ENCODE results near the gene ZNF208.
"Not testable (repeated sequence)": the region's sequence is repeated elsewhere in the genome, so short reads cannot be mapped to it uniquely, and the experiment has no call there.

The ZNF208 gene

DNA sequence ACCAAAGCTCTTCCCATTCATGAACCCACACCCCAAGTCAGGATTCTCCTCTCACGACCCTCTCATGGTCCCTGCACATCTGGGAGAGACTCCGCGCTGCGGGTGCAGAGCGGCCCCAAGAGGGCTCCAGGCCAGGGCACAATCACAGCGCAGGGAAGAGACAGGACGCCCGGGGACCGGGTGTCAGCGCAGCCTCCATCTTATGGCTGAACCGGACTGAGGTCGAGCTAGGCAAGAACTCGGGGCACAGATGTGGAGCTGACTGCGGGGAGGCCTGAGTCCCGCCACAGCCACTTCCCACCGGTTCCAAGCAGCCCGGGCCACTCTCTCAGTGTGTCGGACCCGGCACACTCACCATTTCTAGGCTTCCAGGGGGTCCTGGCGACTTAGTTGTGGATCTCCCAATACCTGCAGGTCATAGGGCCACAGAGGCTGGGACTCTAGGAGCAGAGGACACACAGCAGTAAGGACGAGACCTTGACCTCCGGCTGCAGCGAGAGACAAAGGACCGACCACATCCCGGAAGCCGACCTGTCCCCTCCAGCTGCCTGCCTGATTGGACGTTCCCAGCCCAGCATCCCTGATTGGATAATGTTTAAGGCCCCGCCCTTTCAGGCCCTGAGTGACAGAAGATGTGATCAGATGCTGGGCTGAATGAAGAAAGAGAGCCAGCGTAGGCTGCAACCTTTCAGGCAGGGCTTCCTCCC, at the start of gene ZNF208:
ZNF208 (minus strand) TSS at position 507 of the 707 bp plus-strand sequence; CDS start at position 358, 149 bp downstream.
- not testable (repeated sequence) for DNase-seq (ENCODE audit: low spot score)

DNA sequence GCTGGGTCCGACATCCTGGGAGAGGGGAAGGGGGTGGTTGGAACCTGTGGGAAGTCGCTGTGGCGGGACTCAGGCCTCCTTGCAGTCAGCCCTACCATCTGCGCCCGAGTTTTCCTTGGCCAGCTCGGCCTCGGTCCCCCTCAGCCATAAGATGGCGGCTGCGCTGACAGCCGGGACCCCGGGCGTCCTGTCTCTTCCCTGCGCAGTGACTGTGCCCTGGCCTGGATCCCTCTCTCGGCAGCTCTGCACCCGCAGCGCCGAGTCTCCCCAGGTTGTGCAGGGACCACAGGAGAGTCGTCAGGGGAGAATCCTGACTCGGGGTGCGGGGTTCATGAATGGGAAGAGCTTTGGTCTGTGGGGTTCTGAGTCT, 41.9 kb upstream of the ZNF208 start:
- DNase-seq (ENCODE audit: low spot score): no peak

DNA sequence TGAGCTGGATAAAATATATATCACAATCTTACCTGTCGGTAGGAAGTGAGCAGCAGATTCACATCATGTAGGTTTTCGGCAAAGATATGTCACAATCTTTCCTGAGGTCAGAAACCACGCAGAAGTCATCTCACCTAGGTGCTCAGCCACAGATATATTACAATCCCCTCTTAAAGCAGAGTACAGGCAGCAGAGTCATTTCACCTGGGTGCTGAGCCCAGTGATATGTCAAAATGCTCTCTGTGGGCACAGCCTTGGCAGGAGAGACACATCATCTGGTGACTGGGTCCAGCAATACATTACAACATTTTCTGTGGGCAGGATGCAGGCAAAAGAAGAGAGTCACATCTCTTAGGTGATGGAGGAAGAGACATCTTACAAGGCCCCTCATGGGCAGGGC, 30.4 kb upstream of the ZNF208 start:
- DNase-seq (ENCODE audit: low spot score): not testable (repeated sequence)

DNA sequence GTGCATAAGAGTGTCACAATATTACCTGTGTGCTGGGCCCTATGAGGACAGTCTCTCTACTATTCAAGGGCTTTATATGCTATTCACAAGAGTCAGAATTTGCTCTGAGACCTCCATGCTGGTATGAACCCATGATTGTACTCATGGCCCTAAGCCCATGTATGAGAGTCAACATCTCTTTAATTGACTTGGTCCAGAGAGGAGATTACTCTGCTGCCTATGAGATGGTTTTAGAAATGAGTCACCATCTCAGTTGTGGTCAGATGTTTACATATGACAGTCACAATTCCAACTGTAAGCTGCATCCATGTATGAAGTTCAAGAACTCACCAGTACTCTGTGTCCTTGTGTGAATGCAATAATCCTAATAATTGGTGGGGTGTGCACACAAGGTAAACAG, 19.9 kb upstream of the ZNF208 start:
- DNase-seq (ENCODE audit: low spot score): no peak

DNA sequence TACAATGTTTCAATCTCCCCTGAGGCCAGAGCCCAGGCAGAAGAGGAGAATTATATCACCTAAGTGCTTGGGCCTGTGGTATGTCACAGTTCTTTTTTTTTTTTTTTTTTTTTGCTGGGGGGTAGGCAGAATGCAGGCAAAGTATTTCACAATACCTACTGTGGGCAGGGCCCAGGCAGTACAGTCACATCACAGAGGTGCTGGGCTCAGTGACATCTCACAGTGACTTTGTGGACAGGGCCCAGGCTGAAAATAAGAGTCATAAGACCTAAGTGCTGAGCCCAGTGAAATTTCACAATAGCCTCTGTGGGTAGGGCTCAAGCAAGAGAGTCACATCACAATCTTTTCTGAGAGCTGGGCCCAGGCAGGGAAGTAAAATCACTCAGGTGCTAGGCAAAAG, 15.9 kb upstream of the ZNF208 start:
- no peak for DNase-seq (ENCODE audit: low spot score)

DNA sequence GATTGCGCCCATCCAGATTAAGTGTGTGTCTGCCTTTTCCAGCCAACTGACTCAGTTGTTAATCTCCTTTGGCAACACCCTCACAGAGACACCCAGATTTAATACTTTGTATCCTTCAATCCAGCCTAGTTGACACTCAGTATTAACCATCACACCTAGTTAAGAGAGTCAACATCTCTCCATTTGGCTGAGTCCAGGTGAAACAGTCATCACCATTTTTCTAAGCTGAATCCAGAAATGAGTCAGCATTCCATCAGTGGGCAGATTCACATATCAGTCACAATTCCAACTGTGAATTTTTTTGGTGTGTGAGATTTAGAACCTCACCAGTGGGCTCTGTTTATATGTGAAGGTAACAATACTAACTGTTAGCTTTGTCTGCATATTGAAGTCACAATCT, 14.8 kb upstream of the ZNF208 start:
- DNase-seq (ENCODE audit: low spot score): not testable (repeated sequence)

DNA sequence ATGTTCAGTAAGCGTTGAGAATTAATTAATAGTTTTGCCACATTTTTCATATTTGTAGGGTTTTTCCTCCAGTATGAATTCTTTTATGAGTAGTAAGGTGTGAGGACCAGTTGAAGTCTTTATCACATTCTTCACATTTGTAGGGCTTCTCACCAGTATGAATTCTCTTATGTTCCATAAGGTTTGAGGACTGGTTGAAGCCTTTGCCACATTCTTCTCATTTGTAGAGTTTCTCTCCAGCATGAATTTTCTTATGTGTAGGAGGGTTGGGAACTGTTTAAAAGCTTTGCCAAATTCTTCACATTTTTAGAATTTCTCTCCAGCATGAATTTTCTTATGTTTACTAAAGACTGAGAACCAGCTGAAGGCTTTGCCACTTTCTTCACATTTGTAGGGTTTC, 40.3 kb downstream of the ZNF208 start:
- DNase-seq (ENCODE audit: low spot score): no peak

DNA sequence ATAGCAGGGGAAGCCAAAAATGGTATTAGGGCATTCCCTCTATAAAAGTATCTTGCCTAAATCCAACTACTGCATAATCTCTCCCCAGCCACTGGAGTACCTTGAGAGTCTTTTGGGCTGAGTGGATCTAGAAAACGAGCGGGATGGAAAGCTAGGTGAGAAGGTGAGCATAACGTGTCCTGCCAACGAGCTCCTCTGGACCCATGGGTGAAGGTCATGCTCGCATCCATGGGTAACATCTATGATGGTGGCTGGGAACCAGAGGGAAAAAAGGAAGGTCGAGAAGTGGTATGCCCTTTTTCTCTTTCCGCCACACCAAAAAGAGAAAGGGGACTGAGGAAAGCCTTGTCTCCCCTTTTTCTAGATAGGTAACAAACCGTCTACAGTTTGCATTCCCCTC, 63.0 kb downstream of the ZNF208 start:
- no peak for DNase-seq (ENCODE audit: low spot score)

DNA sequence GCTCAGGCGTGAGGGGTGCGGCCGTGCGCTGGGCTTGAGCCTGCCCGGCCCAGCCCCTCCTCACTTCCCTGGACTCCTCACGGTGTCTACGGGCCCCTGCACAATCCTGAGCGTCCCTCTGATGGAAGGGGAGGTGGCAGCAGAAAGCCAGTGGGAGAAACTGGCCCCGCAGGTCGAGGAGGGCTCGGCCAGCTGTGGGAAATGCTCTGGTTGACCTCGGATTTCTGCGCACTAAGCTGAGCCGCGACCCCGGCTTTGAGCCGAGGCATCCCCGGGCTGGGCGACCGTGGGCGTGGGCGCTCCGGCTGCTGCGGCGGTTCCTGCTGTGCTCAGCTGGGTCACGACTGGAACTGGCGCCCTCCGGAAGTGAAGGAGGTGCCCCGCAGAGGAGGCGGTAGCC, 70.1 kb downstream of the ZNF208 start:
- DNase-seq (ENCODE audit: low spot score): no peak

DNA sequence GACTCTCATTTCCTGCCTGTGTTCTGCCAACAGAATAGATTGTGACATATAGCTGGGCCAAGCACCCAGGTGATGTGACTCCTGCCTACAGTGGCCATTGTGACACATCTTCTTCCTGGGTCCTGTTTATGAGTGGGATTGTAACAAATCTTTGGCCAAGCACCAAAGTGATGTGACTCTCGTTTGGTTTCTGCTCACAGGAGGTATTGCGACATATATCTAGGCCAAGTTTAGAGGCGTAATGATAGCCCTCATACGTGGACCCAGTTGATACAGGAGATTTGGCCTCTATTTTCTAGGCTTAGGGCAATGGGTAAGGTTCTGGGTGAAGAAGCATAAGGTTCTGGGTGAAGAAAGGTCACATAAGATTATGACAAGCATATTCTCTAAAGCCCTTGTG, 76.2 kb downstream of the ZNF208 start:
- DNase-seq (ENCODE audit: low spot score): no peak

DNA sequence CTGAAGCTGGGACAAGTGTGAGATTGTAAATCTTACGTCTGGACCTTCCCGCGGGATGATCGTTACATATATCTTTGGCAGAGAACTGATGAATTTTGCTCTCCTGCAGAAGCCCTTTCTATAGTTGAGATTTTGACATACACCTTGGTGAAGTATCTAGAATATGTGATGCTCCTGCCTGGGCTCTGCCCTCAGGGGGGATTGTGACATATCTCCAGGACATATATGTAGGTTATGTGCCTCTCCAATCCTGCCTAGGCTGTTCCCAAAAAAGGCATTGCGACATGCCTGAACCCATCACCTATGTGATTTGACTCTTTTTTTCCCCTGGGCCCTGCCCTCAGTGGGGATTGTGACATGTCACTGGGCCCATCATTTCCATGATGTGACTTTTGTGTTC, 76.6 kb downstream of the ZNF208 start:
- DNase-seq (ENCODE audit: low spot score): no peak

DNA sequence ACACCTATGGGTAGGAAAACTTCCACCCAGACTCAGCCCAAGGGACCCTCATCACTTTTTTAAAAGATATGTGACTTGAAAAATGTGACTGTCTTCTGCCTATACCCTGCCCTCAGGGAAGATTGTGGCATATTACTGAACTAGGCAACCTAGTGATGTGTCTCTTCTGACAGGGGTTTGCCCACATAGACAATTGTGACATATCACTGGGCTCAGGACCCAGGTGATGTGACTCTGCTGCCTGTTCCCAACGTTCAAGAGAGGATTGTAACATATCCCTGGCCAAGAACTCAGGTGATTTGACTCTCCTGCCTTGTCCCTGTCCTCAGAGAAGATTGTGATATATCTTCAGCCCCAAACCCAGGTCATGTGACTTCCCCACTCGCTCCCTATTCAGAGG, 88.5 kb downstream of the ZNF208 start:
- no peak for DNase-seq (ENCODE audit: low spot score)

DNA sequence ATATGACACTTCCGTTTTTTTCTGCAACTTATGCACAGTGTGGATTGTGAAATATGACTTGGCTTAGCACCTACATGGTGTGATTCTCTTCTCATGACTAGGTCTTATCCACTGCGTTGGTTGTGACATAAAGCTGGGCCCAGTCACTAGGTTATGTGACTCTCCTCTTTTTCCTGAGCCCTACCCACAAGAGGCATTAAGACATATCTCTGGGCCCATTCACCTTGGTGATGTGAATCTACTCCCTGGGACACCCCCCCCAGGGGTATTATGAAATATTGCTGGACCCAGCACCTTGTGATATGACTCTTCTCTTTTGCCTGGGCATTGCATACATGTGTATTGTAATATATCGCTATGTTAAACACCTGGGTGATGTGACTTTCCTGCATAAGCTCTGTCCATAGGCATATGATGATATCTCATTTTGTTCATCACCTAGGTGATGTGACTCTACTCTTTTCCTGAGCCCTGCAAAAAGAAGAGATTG, 89.0 kb downstream of the ZNF208 start:
- no peak for DNase-seq (ENCODE audit: low spot score)

DNA sequence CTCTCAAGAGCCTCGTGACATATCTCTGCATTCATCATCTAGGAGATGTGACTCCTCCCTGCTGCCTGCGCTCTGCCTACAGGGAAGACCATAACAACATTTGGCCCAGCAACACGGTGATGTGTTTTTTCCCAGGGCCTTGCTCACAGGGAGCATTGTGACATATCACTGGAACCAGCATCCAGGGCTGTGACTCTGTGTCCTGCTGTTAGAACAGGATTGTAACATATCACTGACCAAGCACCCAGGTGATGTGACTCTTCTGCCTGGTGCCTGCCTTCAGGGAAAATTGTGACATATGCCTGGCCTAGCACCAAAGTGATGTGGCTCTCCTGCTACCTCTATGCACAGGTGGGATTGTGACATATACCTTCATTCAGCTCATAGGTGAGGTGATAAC, 95.3 kb downstream of the ZNF208 start:
- DNase-seq (ENCODE audit: low spot score): no peak

DNA sequence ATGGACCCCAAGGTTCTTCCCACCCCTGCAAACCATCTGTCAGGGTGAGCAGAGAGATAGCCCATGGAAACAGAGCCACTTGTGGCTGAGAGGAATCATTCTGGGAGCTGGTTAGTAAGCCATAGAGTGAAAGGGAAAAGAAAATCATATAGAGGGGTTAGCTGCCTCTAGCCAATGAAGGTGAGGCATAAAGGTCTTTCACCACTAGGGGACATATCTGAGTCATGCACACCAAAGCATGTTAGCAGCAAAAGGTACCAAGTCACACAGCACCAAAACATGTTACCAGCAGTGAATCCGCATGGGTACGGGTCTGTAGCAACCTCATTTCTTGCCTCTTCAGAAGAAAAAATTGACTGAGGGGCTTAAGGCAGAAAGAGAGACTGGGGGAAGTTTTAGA, 98.1 kb downstream of the ZNF208 start:
- DNase-seq (ENCODE audit: low spot score): no peak

DNA sequence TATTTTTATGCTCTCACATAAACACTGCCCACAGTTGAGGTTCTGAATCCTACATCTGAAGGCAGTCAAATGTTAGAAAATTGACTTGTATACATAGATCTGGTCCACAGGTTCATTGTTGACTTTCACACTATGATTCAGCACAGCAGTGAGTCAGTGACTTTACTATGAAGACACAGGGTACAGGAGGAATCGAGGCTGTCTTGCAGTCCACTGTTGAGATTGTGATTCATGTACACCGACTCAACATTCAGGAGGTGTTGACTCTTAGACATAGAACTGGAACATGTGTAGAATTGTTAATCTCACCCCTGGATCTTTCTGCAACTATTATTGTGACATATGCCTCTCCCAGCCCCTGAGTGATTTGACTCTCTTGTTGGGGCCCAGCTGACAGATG, 100.4 kb downstream of the ZNF208 start:
- DNase-seq (ENCODE audit: low spot score): no peak

DNA sequence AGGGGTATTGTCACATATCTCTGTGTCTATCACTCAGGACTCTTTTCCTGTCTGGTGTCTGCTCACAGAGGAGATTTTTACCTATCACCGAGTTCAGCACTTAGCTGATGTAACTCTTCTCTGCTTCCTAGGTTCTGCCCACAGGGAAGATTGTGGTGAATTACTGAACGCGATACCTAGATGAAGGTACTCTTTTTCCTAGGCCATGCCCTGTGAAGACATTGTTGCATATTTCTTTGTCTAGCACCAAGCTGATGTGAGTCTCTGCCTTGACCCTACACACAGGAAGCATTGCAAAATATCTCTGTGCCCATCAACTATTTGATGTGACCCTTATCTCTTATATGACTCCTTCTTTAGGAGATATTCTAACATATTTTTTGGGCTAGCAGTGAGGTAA, 102.7 kb downstream of the ZNF208 start:
- DNase-seq (ENCODE audit: low spot score): no peak

DNA sequence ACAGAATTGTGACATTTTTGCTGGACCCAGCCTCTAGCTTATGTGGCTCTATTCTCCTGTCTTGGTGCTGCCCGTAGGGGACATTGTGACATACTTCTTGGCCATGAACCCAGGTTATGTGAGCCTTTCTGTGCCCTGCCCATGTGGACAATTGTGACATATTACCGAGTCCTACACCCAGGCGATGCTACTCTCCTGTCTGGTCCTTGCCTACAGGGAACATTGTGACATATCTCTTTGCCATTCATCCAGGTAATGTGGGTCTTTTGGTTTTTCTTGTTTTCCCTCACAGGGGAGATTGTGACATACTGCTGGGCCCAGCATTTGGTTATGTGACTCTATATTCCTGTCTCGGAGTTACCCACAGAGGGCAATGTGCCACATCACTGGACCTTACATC, 103.2 kb downstream of the ZNF208 start:
- DNase-seq (ENCODE audit: low spot score): no peak

DNA sequence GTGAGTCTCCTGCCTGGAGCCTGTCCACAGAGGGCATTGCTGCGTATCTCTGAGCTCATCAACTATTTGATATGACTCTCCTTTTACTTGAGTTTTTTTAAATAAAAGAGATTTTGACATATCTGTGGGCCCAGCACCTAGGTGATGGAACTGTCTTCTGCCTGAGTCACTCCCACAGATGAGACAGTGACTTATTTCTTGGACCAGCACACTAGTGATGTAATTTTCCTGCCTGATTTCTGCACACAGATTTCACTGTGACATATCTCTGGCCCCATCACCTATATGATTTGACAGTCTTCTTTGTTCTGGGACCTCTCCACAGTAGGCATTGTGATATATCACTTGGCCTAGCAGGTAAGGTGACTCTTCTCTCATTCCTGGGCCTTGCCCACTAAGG, 108.2 kb downstream of the ZNF208 start:
- DNase-seq (ENCODE audit: low spot score): no peak

DNA sequence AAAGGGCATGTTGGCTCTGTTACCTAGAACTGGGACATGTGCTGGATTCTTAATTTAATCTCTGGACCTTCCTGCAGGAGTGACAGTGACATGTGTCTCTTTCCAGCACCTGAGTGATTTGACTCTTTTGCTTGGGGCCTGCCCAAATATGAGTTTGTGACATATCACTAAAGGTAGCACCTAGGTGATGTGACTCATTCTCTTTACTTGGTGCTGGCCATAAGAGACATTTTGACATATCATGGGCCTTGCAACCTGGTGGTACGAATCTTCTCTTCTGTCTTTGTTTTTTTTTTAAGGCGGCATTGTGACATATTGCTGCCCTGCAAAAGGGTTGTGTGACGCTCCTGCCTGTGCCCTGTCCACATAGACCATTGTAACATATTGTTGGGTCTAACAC, 108.9 kb downstream of the ZNF208 start:
- no peak for DNase-seq (ENCODE audit: low spot score)

DNA sequence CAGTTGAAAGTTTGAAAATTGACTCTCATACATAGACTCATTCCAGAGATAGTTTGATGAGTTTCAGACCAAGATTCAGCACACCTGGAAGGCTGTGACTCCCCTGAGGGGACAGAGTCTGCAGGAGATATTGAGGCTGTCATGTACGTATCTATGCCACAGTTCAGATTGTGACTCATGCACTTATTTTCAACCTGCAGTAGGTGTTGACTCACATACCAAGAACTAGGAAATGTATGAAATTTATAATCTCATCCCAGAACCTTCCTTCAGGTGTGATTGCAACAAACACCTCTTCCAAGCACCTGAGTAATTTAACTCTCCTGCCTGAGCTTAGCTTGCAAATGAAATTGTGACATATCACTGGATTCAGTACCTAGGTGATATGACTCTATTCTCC, 110.3 kb downstream of the ZNF208 start:
- DNase-seq (ENCODE audit: low spot score): no peak

DNA sequence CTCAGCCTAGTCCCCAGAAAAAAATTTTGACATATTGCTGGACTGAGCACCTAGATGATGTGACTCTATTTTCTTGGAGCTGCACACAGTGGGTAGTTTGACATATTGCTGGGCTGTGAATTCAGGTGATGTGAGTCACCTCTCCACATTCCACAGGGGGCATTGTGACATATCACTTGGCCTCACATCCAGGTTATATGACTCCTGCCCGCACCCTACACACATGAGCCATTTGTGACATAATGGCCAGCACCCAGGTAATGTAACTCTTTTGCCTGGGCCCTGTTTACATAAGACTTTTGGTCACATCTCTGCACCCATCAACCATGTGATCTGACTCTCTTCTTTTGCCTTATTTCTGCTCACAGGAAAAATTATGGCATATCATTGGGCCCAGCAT, 119.7 kb downstream of the ZNF208 start:
- DNase-seq (ENCODE audit: low spot score): no peak

DNA sequence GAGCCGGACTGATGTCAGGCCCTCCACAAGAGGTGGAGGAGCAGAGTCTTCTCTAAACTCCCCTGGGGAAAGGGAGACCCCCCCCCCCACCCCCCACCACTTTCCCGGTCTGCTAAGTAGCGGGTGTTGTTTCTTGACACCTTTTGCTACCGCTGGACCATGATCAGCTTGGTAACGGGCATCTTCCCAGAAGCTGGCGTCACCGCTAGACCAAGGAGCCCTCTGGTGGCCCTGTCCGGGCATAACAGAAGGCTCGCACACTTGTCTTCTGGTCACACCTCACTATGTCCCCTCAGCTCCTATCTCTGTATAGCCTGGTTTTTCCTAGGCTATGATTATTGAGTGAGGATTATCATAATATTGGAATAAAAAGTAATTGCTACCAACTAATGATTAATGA, 120.7 kb downstream of the ZNF208 start:
- DNase-seq (ENCODE audit: low spot score): not testable (repeated sequence)

DNA sequence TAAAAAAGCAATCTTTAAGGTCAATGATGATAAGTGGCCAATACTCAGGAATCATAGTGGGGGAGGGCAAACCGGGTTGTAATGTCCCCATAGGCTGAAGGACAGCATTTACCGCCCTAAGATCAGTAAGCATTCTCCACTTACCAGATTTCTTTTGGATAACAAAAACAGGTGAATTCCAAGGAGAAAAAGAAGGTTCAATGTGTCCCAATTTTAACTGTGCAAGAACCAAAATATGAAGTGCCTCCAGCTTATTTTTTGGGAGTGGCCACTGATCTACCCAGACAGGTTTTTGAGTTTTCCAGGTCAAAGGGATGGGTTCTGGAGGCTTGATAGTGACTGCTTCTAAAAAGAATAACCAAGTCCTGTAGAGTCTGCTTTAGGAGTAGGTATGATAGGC, 125.2 kb downstream of the ZNF208 start:
- not testable (repeated sequence) for DNase-seq (ENCODE audit: low spot score)
